Pancreas (tissue), 10 donors: Measurements from ENCODE around the gene STX4. TPM values are rescaled to one million over a fixed set of nuclear protein-coding genes. Genes with fewer than 3 reads are reported as not detected.

Experiments used
- ATAC-seq, 4 donors: fragments of 200-7000 bp; cut with Tn5 transposase; one replicate each; pipeline versions ENCODE4 v1.8.0 to v1.9.1; 2020; ENCODE audit warnings: mild to moderate bottlenecking in 4 of 4, moderate library complexity in 4 of 4
- DNase-seq, 6 donors: peaks; one replicate each; pipeline ENCODE4 v3.0.0-alpha.2; 2020
- FAIRE-seq: peaks from 2 replicates; lab custom pipeline; 2012; peaks lifted over from hg19 to GRCh38; lab: Jason Lieb, UNC
- H3K27ac ChIP-seq, 4 donors: fragments of 200-600 bp; sonication (generic); 1 replicate in 3 of 4; 2 replicates in 1 of 4; pipeline versions ENCODE4 v1.5.0 to v1.8.0; 2020
- H3K27me3 ChIP-seq, 4 donors: fragments of 200-600 bp; one replicate each; pipeline ENCODE4 v1.8.0; 2021
- H3K36me3 ChIP-seq, 3 donors: fragments of 200-600 bp; sonication (generic) in 1 of 3; one replicate each; pipeline versions ENCODE4 v1.5.0 to v1.8.0; 2020 to 2021
- H3K4me1 ChIP-seq, 3 donors: fragments of 200-600 bp; one replicate each; pipeline ENCODE4 v1.8.0; 2021
- H3K4me3 ChIP-seq, 4 donors: fragments of 200-600 bp; sonication (generic) in 2 of 4; one replicate each; pipeline versions ENCODE4 v1.5.0 to v1.8.0; 2020 to 2021
- H3K9me3 ChIP-seq, 4 donors: fragments of 200-600 bp; one replicate each; pipeline ENCODE4 v1.8.0; 2021
- WGBS, 2 donors: extraction: QIAGEN DNeasy Blood & Tissue Kit; methylation state at CpG; one replicate each; pipeline ENCODE4 v1.1.7; 2013; 5-methylcytosine and 5-hydroxymethylcytosine counted together
- intact Hi-C, 3 donors: fragments of 100-400 bp; cut with DNase I; formaldehyde crosslinking; loops; one replicate each; pipeline versions ENCODE4 v1.11.1 to v1.14.2; 2022
- polyA plus RNA-seq, 2 donors: library from polyadenylated mRNA; stranded (reverse); fragments of 200-250 nt; gene quantifications; one replicate each; pipeline ENCODE4 v1.2.3, GENCODE V29; 2013
- total RNA-seq, 6 donors: library from RNA; stranded (reverse); fragmentation: NEBNext Ultra II Directional in 4 of 6; extraction: Animal tissue kit (Norgen Biotek cat#: 25700) in 4 of 6; gene quantifications; one replicate each; pipeline versions ENCODE4 v1.2.1 to v1.2.4, GENCODE V29; 2021 to 2023
- TF ChIP-seq, protein P1 (sequence below), 4 donors: fragments of 200-600 bp; sonication (generic) in 3 of 4; IDR thresholded peaks; one replicate each; pipeline versions ENCODE4 v1.5.0 to v1.8.0; 2021; ENCODE audit warnings: antibody characterized with exemption in 4 of 4
- donor health status: healthy with polysubstance abuse.
- donor health status: DM: no; HTN: no; CAD: no; lungs with moderate emphysema.
- donor health status: DM: no; HTN: no; CAD: no.
- donor health status: control.
- donor health status: control.
- donor health status: Bipolar disorder and iron deficiency.
- donor health status: DM: yes; HTN: yes; CAD: no.
- donor health status: DM: no; HTN: no; CAD: no.
- donor health status: DM: no; HTN: no; CAD: no.
- donor health status: DM: yes; HTN: yes; CAD: no.

The STX4 gene
- total and polyA plus RNA-seq, 8 donors = 22.2 to 94.4 (median 29.4) TPM

DNA sequence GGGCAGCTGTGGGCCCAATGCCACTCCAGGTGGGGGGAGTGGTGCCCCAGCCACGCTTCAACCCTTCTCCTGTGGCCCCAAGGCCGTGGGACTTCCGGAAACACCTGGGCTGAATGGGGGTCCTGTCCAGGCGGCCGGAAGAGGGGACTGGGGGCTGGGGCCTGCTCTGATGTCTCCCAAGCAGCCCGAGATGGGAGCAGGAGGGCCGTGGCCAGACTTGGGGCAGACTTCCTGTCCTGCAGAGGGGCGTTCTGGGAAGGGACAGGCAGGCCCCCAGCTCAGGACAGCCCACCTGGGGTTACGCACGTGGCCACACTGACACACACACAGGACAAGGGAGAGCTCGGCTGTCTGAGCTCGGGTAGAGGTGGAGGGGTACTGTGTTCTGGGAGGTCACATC is 43.3 kb upstream of the STX4 start:
- H3K4me1 ChIP-seq = peaks cover 0 to 7% (median 0%) of the 10 kb centered on the region in 3 donors
- no peaks in the 10 kb centered on the region for H3K27me3 ChIP-seq
- no peak overlapping the region for H3K27ac ChIP-seq
- ATAC-seq (no peak), FAIRE-seq (no peak), DNase-seq (peak in 1 of 6 donors; percentile 61)
- TF ChIP-seq, protein P1, sequence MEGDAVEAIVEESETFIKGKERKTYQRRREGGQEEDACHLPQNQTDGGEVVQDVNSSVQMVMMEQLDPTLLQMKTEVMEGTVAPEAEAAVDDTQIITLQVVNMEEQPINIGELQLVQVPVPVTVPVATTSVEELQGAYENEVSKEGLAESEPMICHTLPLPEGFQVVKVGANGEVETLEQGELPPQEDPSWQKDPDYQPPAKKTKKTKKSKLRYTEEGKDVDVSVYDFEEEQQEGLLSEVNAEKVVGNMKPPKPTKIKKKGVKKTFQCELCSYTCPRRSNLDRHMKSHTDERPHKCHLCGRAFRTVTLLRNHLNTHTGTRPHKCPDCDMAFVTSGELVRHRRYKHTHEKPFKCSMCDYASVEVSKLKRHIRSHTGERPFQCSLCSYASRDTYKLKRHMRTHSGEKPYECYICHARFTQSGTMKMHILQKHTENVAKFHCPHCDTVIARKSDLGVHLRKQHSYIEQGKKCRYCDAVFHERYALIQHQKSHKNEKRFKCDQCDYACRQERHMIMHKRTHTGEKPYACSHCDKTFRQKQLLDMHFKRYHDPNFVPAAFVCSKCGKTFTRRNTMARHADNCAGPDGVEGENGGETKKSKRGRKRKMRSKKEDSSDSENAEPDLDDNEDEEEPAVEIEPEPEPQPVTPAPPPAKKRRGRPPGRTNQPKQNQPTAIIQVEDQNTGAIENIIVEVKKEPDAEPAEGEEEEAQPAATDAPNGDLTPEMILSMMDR (IDR thresholded peaks at IDR 0.05) = no peak
- 61% methylated on average over 12 of the region's 12 CpGs for WGBS, 2 donors
- intact Hi-C loops = no loop called here
- H3K9me3 ChIP-seq = no peaks in the 10 kb centered on the region
- no peak overlapping the region for H3K4me3 ChIP-seq
- H3K36me3 ChIP-seq = no peaks in the 10 kb centered on the region

DNA sequence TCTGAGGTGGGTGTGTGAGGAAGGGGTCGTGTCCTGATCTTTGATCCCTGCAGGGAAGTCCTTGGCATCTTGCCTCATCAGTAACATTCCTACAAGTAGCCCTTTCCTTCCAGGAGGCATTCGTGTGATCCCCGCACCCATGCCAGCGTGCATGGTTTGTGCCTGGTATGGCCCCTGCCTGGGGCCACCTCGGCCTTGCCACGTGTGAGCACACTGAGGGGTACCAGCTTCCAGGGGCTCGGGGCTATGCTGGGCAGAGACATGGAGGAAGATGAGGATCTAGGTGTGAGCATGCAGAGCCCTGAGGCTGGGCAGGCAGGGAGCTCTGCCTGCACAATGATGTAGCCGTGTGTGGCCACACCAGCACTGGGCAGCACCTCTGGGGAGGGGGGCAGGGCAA is 42.3 kb upstream of the STX4 start:
- no peak for ATAC-seq
- no peak overlapping the region for H3K27ac ChIP-seq
- H3K4me3 ChIP-seq = no peak overlapping the region
- no peaks in the 10 kb centered on the region for H3K36me3 ChIP-seq
- TF ChIP-seq, protein P1 (IDR thresholded peaks at IDR 0.05) = no peak
- intact Hi-C loops = no loop called here
- 67 to 77% methylated on average over 8 of the region's 8 CpGs for WGBS, 2 donors
- peak in 1 of 6 donors; percentile 51 for DNase-seq
- no peak for FAIRE-seq
- H3K27me3 ChIP-seq = no peaks in the 10 kb centered on the region
- H3K4me1 ChIP-seq = peaks cover 0 to 2% (median 0%) of the 10 kb centered on the region in 3 donors
- H3K9me3 ChIP-seq = no peaks in the 10 kb centered on the region

DNA sequence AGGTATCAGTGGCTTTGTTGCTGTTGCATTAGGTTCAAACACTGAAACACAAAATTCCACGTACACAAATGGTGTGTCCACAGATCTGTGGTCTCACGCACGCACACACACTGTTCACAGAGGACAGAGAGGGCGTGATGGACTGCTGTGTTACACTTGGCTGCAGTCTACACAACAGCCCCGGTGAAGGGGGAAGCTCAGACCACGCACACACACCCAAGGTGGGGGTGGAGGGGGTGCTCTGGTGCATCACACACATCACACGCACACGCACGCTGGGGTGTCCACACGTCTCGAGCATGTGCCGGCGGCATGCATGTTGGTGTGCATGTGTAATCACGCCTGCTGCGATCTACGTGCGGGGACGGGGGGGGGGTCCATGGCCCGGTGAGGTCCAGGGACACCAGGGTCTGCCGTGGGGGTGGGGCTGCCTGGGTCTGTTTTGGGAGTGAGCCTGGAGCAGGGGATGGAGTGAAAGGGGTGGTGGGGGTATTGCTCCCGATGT is 41.0 kb upstream of the STX4 start:
- Histone ChIP-seq H3K27ac (no peak overlapping the region), H3K9me3 (no peaks in the 10 kb centered on the region), H3K4me1 (peaks cover 0 to under 1% (median under 1%) of the 10 kb centered on the region in 3 donors), H3K27me3 (no peaks in the 10 kb centered on the region), H3K36me3 (no peaks in the 10 kb centered on the region), H3K4me3 (no peak overlapping the region)
- ATAC-seq (no peak), DNase-seq (no peak), FAIRE-seq (no peak)
- intact Hi-C loops = no loop called here
- TF ChIP-seq, protein P1 (IDR thresholded peaks at IDR 0.05) = no peak
- 81 to 83% methylated on average over 21 of the region's 21 CpGs for WGBS, 2 donors

DNA sequence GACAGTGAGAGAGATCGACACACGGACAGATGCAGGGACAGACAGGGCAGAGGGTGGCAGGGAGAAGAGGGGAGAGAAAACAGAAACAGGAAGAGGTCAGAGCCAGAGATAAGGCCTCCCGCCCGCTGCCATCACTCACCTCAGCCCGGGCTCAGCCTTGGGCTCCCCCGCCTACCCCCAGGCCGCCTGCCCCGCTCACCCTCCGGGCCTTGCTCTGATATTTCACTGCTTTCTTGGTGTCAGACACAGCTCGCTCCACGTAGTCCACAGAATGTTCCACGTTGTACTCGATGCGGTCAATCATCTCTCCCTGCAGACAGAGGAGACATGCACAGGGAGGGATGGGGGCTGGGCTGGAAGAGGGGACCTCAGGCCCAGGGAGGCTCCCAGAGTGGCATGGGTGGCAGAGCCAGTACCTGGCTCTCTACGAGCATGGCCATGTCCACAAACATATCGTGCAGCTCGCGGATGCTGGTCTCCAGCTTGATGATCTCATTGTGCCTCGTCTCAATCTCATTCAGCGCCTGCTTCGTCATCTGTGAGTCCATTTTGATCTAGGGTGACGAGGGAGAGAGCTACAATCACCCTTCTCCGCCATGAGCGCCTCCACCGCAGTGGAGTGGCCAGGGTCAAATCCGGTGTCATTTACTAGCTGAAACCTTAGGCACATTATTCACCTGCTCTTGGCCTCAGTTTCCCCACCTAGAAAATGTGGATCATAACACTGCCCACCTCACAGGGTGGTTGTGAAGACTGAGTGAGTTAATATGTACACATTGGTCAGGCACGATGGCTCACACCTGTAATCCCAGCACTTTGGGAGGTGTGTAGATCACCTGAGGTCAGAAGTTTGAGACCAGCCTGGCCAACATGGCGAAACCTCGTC is 40.2 kb upstream of the STX4 start:
- Histone ChIP-seq H3K36me3 (no peaks in the 10 kb centered on the region), H3K4me1 (peaks cover 3 to 4% (median 3%) of the 10 kb centered on the region in 3 donors), H3K27ac (no peak overlapping the region), H3K27me3 (no peaks in the 10 kb centered on the region), H3K4me3 (no peak overlapping the region), H3K9me3 (no peaks in the 10 kb centered on the region)
- TF ChIP-seq, protein P1 (IDR thresholded peaks at IDR 0.05) = no peak
- ATAC-seq = no peak
- 74 to 79% methylated on average over 29 of the region's 29 CpGs for WGBS, 2 donors
- intact Hi-C loops = no loop called here
- FAIRE-seq = no peak
- DNase-seq = no peak

DNA sequence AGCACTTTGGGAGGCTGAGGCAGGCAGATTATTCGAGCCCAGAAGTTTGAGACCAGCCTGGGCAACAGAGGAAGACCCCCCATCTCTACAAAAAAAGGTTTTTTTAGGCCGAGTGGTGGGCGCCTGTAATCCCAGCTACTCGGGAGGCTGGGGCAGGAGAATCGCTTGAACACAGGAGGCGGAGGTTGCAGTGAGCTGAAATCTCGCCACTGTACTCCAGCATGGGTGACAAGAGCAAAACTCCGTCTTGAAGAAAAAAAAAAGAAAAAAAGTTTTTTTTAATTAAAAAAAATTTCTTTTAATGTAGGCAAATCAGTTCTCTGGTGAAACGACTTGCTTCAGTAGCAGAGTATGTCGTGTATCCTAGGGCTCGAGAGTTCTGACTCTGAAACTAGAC is 37.4 kb upstream of the STX4 start:
- ATAC-seq = no peak
- Histone ChIP-seq H3K27ac (peak overlapping the region in 2 of 4 donors; percentile 60 to 63), H3K27me3 (no peaks in the 10 kb centered on the region), H3K4me1 (peaks cover 3 to 4% (median 3%) of the 10 kb centered on the region in 3 donors), H3K36me3 (no peaks in the 10 kb centered on the region), H3K9me3 (no peaks in the 10 kb centered on the region), H3K4me3 (no peak overlapping the region)
- WGBS, 2 donors = 80 to 81% methylated on average over 11 of the region's 11 CpGs
- DNase-seq = no peak
- TF ChIP-seq, protein P1 (IDR thresholded peaks at IDR 0.05) = no peak
- no peak for FAIRE-seq
- intact Hi-C loops = no loop called here
